HG02973 (cell line): ENCODE measurements around the gene SMIM22.

Experiments used
- ATAC-seq: cut with Tn5 transposase; IDR thresholded peaks from one replicate; pipeline ENCODE4 v1.9.1; 2021; ENCODE audit warnings: moderate library complexity; ENCODE audit not compliant: unreplicated experiment

SMIM22 gene, protein sequence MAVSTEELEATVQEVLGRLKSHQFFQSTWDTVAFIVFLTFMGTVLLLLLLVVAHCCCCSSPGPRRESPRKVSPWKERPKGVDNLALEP

DNA sequence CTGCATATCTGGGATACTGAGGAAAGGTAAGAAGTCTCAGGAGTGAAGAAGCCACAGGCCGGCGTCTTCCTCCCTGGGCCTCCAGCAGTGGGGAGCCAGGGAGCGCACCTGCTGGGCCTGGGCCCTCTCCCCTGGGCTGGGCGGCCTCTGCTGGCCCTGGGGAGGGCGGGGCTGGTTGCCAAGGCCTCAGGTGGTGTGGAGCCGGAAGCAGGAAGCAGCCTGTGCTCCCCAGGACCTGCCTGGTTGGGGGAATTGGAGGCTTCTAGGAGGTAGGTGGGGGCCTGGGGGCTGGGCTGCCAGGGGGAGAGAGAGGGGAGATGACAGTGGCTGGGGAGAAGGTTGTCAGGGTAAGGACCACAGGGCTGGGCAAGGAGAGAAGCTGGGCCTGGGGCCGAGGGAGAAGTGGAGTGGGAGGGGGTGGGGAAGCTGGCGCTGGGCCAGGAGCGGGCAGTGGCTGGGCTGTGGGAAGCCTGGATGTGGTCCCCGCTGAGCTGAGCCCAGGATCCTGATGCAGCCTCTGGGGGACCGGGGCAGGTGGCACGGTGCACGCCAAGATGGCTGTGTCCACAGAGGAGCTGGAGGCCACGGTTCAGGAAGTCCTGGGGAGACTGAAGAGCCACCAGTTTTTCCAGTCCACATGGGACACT lies at the start of gene SMIM22:
TSS of gene SMIM22 (plus strand) at position 189 of the 647 bp plus-strand sequence. CDS start at position 555, 366 bp downstream.
- no peak for ATAC-seq

DNA sequence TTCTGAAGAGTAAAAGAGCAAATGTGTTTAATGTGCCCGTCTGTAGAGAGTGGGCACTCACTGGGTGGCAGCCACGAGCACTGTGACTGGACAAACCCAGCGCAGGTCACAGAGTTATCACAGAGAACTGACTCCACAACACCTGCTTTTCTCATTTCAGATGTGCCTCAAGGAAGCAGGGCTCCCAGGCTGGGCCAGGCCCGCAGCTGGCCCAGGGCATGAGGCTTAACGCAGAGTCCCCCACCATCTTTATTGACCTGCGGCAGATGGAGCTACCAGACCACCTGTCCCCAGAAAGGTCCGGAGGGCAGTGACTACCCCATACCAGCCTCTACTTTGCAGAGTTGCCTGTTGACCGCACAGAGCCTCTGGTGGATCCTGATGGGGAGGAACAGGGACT lies 49.0 kb upstream of the SMIM22 start:
- ATAC-seq: no peak

DNA sequence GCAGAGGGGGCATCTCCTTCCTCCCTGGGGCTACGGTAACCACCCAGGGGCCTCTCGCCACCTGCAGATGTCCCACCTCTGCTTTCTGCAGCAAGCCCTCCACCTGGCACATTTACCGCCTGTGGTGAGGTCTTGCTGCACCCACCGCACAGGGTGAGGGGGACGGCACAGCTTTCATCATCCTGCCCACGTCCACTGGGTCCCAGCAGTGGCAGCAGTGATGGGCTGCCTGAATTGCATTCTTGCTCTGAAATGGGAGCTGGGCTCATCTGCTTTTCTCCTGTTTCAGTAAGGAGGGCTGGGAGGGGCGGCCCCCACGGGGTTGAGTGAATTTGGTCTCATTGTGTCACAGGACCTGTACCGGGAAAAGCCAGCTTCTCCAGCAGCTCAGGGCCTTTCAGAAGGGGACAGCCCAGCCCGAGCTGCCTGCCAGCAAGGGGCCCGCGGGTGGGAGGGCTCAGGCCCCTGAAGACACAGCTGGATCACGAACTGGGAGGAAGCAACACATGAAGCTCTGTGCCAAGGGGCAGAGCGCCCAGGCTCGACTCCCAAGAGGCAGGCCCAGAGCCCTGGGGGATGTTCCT lies 48.1 kb upstream of the SMIM22 start:
- ATAC-seq: no peak

DNA sequence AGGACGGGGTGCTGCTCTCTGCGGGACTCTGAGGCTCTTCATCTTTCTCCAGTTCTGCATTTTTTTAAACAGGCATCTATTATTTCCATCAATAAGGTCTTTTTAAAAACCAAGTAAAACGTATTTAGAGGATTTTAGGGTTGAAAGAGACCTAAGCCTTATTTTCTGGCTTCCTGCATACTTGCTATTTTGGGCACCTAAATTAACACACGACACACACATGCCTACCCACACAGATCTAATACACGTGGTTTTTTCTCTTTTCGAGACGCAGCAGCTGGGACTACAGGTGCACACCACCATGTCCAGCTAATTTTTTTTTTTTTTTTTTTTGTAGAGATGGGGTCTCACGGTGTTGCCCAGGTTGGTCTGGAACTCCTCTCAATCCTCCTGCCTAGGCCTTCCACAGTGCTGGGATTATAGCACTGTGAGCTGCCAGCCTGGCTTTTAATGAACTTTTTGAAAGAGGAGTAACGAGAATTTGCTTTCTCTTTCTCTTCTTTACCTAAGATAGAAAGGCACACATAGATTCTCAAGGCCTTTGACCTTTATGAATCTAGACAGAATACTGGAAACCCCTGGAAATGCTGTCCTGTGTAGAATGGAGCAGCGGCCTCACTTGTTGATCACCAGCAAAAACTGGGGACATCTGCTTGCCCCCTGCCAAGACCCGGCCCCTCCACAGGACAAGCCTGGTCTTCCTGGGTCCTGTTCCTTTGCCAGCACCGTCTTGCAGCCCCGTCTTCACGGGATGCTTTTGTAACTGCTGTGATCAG lies 47.1 kb upstream of the SMIM22 start:
- ATAC-seq: no peak

DNA sequence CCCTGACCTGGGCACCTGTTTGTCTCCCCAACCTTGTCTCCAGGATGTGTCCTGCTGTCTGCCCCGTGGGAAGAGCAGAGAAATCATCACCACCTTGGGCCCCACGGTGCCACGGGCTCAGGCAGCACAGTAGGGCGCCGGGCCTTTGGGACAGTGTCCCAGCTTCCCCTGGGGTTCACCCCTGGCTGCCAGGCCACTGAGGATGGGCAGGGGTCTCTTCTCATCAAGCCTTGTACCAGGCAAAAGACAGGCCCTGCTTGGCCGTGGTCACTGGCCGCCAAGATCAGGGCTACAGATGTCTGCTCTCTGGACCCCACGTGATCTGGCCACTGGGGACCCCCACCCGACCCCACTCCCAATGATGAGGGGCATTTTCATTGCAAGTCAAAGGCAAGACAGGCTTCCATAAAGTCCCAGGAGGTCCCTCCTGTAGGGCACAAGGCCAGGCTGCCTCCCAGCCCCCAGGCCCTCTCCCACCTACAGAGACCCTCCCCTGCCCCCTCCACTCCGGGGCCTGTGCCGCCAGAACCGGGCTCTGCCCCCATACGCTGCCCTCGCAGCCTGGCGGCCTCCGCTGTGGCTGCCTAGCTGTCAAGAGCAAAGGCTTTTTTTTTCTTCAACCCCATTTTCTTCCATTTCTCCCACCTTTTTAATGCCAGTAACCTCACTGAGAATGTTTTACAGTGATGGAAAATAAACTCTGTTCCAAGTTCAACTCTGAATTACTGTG lies 46.3 kb upstream of the SMIM22 start:
- no peak for ATAC-seq

DNA sequence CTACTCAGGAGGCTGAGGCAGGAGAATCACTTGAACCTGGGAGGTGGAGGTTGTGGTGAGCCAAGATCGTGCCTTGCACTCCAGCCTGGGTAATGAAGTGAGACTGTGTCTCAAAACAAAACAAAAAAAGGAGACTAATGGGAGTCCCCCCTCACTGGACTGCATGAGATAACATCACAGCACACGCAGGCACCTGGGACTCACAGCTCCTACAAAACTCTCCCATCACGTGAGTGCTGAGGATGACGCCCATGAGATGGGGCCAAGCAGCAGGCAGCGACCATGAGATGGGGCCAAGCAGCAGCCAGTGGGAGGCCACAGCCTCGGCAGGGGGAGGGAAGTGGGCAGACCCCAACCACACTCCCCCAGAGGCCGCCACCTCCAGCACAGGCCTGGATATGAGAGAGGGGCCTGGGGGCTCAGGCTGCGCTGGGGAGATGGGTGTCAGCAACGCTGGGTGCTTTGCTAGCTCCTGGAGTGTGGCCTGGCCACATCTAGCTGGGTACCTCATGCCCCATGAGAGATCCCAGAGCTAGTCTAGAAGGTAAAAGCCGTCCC lies 45.4 kb upstream of the SMIM22 start:
- no peak for ATAC-seq

DNA sequence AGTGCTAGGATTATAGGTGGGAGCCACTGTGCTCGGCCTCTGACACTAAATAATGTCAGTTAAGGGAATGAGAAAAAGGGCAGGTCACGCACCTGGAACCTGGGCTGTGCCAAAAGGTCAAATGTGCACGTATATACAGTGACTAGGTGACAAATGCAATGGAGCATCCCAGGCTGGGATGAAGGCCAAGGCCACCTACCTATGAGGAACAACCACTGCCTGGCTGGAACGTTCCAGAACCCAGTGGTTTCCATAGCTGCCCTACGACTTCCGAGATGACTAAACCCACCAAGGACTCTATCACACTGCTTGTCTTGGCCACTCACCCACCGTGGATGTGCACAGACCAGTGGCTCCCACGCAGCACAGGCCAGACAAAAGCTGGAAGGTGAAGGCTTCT lies 44.3 kb upstream of the SMIM22 start:
- ATAC-seq: no peak

DNA sequence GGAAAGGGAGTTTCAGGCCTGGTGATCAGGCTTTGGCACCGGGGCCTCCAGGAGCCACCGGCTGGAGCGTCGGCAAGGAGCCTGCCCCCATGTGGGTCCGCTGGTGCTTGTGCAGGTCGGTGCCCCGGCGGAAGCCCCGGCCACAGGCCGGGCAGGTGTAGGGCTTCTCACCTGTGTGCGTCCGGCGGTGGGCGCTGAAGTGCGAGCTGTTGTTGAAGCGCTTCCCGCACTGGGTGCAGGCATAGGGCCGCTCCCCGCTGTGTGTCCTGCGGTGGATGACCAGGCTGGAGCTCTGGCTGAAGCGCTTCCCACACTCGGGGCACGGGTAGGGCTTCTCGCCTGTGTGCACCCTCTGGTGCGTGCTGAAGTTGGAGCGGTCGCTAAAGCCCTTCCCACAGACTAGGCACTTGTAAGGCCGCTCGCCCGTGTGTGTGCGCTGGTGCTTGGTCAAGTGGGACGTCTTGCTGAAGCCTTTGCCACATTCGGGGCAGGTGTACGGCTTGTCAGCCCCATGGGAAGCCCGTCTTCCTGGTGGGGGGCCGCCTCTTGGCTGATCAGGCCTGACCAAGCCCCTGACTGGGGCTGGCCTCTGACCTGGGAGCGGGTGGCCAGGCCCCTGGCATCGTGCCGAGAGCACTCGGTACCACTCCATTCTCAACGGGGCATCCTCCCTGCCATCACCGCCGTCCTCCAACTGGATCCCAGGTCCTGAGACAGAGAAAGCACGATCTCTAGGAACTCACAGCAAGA lies 42.6 kb upstream of the SMIM22 start:
- ATAC-seq: no peak

DNA sequence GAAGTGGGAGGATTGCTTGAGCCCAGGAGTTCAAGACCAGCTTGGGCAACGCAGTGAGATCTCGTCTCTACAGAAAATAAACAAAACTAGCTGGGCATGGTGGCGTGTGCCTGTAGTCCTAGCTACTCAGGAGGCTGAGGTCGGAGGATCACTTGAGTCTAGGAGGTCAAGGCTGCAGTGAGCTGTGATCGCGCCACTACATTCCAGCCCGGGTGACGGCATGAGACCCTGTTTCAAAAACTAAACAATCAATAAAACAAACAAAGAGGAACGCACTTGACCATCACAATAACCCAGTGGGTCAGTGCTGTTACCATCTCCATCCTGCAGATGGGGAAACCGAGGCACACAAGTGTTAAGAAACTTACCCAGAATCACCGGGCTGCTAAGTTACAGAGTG lies 41.9 kb upstream of the SMIM22 start:
- ATAC-seq: no peak

DNA sequence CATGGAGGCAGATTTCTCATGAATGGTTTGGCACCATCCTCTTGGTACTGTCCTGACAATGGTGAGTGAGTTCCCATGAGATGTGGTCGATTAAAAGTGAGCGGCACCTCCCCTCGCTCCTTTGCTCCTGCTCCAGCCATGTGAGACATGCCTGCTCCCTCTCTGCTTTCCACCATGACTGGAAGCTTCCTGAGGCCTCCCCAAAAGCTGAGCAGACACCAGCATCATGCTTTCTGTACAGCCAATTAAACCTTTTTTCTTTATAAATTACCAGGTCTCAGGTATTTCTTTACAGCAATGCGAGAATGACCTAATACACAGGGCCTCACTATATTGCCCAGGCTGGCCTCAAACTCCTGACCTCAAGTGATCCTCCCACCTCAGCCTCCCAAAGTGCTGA lies 40.3 kb upstream of the SMIM22 start:
- no peak for ATAC-seq

DNA sequence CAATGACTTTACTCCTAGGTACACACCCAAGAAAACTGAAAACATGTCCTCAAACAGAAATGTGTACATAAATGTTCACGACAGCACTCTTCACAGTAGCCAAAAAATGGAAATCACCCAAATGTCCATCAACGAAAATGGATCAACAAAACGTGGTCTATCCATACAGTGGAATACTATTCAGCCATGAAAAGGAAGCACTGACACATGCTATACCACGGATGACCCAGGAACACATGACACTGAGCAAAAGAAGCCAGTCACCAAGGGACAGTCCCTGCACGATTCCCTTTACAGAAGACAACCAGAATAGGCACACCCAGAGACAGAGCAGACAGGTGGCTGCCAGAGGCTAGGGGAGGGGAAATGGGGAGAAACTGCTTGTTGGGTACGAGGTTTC lies 39.5 kb upstream of the SMIM22 start:
- no peak for ATAC-seq

DNA sequence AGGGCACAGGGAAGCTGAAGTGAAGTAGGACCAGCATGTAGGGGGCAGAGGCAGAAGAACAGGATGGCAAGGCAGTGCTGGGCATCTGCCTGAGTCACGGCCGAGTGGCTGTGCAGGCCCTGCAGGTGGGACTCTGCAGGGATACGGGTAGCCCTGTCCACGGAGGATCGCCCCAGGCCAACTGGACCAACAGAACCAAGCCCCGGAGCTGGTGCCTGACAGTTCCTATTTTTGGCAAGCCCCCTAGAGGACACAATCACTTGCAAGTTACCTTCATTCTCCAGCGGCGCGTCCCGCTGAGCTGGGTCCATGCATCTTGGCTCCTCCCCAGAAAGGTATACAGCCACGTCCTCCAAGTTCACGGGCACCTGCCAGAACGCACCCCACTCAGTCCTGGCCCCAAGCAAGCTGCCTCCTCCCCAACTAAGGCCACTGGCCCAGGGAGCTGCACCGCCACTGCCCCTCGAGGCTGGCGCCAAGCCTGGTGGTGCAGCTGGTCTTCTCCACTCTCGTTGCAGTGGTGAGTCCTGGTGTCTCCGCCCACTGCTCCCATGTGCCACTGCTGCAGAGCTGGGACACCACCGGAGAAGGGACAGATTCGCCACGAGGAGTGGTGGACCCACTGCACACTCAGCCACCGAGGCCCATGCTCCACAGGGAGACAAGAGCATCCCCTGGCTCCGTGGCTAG lies 34.8 kb upstream of the SMIM22 start:
- no peak for ATAC-seq

DNA sequence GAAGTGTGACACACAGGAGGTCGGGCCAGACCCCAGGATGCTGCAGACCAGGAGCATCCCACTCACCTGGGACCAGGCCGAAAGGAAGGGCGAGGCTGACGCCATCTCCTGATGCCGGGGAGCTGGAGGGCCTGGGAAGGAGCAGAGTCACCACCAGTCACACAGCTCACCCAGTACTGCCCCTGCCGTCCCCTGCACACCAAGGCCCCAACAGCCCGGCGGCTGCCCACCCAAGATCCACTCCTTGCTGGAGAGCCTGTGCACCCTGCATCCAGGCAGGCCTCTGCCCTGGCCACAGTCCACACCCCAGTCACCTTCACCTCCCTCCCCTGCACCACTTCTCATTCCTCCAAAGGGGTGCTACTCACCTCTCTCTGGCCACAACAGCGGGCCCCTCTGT lies 33.0 kb upstream of the SMIM22 start:
- no peak for ATAC-seq

DNA sequence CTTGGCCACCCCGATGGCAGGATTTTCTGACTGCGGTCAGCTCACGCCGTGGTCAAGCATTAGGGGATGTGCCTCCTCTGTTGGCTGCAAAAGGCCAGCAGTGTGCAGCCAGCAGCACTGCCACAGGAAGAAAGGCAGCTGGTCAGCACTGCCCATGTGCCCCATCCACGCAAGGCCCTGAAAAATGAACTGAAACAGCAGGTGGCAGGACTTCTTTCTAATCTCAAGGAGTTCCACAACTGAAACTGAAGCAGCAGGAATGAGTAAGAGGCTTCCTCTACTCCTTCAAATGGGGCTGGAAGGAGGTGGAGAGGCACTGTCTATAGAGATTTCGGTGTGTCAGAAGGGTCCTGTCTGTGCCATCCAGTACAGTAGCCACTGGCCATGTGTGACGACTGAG lies 31.4 kb upstream of the SMIM22 start:
- ATAC-seq: no peak

DNA sequence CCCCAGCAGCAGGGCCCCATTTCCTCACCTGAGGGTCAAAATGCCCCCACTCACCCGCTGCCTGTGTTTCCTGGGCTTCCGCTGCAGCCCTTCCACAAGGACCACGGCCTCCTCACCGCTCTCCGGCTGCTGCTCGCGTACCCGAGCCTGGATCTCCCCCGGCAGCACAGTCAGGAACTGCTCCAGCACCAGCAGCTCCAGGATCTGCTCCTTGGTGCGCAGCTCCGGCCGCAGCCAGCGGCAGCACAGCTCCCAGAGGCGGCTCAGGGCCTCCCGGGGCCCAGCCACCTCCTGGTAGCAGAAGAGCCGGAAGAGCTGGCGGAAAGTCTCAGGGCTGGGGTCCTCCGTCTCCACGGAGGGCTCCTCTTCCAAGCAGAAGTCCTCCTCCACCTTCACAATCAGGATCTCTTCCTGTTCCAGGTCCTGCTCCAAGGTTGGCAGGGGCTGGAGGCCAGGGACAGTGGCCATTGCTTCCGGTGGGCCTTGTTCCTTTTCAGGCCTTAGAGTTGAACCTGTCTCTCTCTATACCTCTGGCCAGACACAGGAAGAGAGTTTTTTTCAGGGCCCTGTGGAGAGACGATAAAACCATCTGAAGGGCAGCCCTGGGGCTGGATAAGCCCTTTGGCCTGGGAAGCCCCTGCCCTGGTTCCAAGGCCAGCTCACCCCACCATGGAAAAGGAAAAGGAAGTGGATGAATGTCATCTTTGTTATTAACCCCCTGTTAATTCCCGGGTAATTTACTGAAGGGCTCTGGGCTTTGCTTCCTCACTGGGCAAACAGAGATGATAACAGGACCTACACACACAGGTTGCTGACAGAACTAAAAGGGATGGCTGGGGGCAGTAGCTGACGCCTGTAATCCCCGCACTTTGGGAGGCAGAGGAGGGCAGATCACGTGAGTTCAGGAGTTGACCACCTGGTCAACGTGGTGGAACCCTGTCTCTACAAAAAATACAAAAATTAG lies 29.4 kb upstream of the SMIM22 start:
- no peak for ATAC-seq

DNA sequence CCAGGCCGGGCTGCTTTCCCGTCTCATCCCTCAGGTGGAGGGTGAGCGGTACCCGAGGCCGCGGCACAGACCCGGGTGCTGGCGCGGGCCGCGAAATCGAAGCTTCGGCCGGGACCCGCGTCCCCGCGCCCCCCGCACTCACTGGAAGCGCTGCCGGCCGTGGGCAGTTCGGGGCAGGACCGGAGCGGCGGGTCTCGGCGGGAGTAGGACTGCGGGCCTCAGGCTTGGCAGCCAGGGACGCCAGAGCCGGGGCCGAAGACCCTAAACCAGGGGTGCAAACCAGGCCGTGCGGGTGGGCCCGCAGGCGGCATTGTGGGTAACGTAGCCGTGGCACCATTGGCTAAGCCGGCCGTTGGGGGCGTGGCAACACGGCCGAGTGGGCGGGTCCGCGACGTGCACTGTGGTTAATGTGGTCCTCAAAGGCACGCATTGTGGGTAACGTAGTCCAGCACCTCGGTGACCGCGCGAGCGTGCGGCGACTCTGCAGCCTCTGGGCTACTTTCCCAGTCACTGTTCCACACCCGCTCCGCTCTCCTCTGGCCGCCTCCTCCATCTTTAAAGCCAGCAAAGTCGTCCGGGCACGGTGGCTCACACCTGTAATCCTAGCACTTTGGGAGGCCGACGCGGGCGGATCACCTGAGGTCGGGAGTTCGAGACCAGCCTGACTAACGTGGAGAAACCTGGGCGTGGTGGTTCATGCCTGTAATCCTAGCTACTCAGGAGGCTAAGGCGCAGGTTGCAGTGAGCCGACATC lies 28.1 kb upstream of the SMIM22 start, which contains the start of gene ZNF500:
TSS of gene ZNF500 (minus strand) at position 288 of the 754 bp plus-strand sequence. CDS start 1,184 bp downstream, outside the sequence.
- peak; percentile 79 for ATAC-seq

DNA sequence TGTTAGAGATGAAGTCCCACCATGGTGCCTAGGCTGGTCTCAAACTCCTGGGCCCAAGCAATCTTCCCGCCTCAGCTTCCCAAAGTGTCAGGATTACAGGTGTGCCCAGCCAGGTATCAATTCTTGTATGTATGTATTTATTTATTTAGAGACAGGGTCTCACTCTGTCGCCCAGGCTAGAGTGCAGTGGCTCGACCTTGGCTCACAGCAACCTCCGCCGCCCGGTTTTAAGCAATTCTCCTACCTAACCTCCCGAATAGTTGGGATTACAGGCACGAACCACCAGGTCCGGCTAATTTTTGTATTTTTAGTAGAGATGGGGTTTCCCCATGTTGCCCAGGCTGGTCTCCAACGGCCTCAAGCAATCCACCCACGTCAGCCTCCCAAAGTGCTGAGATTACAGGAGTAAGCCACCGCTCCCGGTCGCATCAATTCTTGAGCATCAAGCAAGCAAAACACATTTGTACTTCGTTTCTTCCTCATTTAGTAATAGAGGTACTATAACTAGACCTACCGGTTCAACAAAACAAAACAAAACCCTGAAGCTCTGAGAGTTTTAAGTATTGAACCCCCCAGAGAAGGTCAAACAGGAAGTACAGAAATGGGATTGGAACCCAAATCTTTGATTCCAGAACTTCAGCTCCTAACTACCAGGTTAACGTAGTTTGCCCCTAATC lies 27.2 kb upstream of the SMIM22 start:
- ATAC-seq: no peak
